ENCODE results near the gene GNG7. TPM values are rescaled to one million over a fixed set of nuclear protein-coding genes. Genes with fewer than 3 reads are reported as not detected.
"Not testable (repeated sequence)": the region's sequence is repeated elsewhere in the genome, so short reads cannot be mapped to it uniquely, and the experiment has no call there.

The GNG7 gene
- total RNA-seq, 2 experiments from 2014 or later: not detected

DNA sequence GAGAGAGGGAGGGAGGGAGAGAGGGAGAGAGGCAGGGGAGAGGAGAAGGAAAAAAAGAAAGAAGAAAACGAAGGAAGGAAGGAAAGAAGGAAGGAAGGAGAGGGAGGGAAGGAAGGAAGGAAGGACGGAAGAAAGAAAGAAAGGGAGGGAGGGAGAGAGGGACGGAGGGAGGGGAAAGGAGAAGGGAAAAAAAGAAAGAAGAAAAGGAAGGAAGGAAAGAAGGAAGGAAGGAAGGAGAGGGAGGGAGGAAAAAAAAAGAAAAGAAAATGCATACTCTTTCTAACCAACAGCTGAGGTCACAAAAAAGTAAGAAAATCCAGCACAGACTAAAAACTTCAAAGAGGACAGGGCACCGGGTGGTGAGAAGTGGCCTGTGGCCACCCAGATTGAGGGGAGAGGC, 109.7 kb downstream of the GNG7 start:
- Mint-ChIP-seq H3K4me1 (no peaks in the 10 kb centered on the region), H3K36me3 (peaks cover 2% of the 10 kb centered on the region), H3K27me3 (peaks cover 26% of the 10 kb centered on the region), H3K27ac (no peak overlapping the region), H3K4me3 (no peak overlapping the region), H3K9me3 (ENCODE audit: low read depth) (no peaks in the 10 kb centered on the region)
- CTCF ChIA-PET: interaction anchor here (1.5 to 11.4 kb wide), 2 partner anchors 13 to 18 kb away, joined by 5 to 118 read pairs; no protein-coding TSS in a partner anchor
- DNase-seq (no peak), ATAC-seq (no peak)

GRCh38 chr19:2591537-2592291, 110.8 kb downstream of the GNG7 start:
- CTCF ChIA-PET: interaction anchor here (0.6 to 1.5 kb wide), 5 partner anchors 12 to 276 kb away, joined by 3 to 5 read pairs (median 4); no protein-coding TSS in a partner anchor
- Mint-ChIP-seq H3K27ac (no peak overlapping the region), H3K27me3 (peaks cover 27% of the 10 kb centered on the region), H3K4me3 (no peak overlapping the region), H3K4me1 (no peaks in the 10 kb centered on the region), H3K9me3 (ENCODE audit: low read depth) (no peaks in the 10 kb centered on the region), H3K36me3 (peaks cover 2% of the 10 kb centered on the region)
- ATAC-seq: no peak
- no peak for DNase-seq

- CTCF ChIA-PET: interaction anchor here (0.8 to 1.5 kb wide), 2 partner anchors 57 to 275 kb away, joined by 3 to 4 read pairs; no protein-coding TSS in a partner anchor
- no peaks in the 10 kb centered on the region for H3K9me3 Mint-ChIP-seq (ENCODE audit: low read depth)
- no peak overlapping the region for H3K4me3 Mint-ChIP-seq
- peaks cover 2% of the 10 kb centered on the region for H3K36me3 Mint-ChIP-seq
- no peaks in the 10 kb centered on the region for H3K4me1 Mint-ChIP-seq
- H3K27me3 Mint-ChIP-seq: peaks cover 28% of the 10 kb centered on the region
- no peak for ATAC-seq
- DNase-seq: no peak
- no peak overlapping the region for H3K27ac Mint-ChIP-seq
These were observed 111.7 kb downstream of the GNG7 start for GRCh38 chr19:2590630-2591399.

- no peak for DNase-seq
- peaks cover 2% of the 10 kb centered on the region for H3K36me3 Mint-ChIP-seq
- CTCF ChIA-PET: interaction anchor here (0.7 to 1.9 kb wide), 7 partner anchors 9 to 823 kb away, joined by 3 to 8 read pairs (median 3); no protein-coding TSS in a partner anchor
These were observed 113.1 kb downstream of the GNG7 start for GRCh38 chr19:2589441-2589840.

GRCh38 chr19:2588081-2588777, 114.3 kb downstream of the GNG7 start:
- peaks cover 2% of the 10 kb centered on the region for H3K36me3 Mint-ChIP-seq
- H3K4me3 Mint-ChIP-seq: no peak overlapping the region
- peaks cover 27% of the 10 kb centered on the region for H3K27me3 Mint-ChIP-seq
- CTCF ChIA-PET: interaction anchor here (1.0 to 1.9 kb wide), 4 partner anchors 8 to 49 kb away, joined by 3 to 8 read pairs (median 4); no protein-coding TSS in a partner anchor
- H3K9me3 Mint-ChIP-seq (ENCODE audit: low read depth): no peaks in the 10 kb centered on the region
- no peak overlapping the region for H3K27ac Mint-ChIP-seq
- no peak for DNase-seq
- no peaks in the 10 kb centered on the region for H3K4me1 Mint-ChIP-seq
- ATAC-seq: no peak

More at GRCh38 chr19:2589441-2589840, 113.1 kb downstream of the GNG7 start:
- ATAC-seq: no peak
- Mint-ChIP-seq H3K4me1 (no peaks in the 10 kb centered on the region), H3K27me3 (peaks cover 26% of the 10 kb centered on the region), H3K4me3 (no peak overlapping the region), H3K27ac (no peak overlapping the region), H3K9me3 (ENCODE audit: low read depth) (no peaks in the 10 kb centered on the region)

DNA sequence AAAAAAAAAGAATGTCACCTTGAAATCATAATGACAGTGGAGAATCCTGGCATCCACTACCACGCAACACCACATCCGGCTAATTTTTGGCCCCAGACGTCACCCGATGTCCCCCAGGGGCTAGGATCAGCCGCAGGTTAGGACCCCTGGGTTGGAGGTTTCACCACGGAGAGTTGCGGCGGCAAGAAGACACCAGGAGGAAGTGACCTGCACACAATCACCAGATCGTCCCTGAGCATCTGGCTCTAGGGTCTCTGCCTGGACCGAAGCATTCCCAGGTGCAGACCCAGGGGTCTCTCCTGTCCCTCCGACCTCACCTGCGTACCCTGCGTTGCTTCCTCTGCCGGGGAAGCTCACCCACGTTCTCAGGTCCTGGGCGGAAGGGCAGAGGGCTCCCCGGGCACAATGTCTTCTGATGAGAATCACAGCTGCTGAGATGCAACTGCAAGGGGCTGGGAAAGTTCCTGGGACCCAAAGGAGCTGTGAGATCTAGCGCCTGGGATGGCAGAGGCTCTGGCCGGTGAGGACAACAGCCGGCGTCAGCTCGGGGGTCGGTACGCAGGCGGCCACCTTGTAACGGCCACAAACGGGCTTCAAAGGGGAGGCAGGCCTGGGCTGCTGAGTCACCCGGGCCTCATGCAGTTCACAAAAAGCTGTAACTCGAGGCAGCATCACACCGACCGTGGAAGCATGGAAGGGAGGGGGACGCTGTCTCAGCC, 115.3 kb downstream of the GNG7 start:
- Mint-ChIP-seq H3K4me3 (no peak overlapping the region), H3K27me3 (peaks cover 24% of the 10 kb centered on the region), H3K27ac (no peak overlapping the region), H3K9me3 (ENCODE audit: low read depth) (no peaks in the 10 kb centered on the region), H3K36me3 (peaks cover 2% of the 10 kb centered on the region), H3K4me1 (no peaks in the 10 kb centered on the region)
- no peak for ATAC-seq
- CTCF ChIA-PET: interaction anchor here (0.5 to 1.1 kb wide), 3 partner anchors 9 to 761 kb away, joined by 3 to 4 read pairs (median 3); no protein-coding TSS in a partner anchor
- DNase-seq: no peak

GRCh38 chr19:2586196-2586595, 116.3 kb downstream of the GNG7 start:
- peaks cover 3% of the 10 kb centered on the region for H3K9me3 Mint-ChIP-seq (ENCODE audit: low read depth)
- no peaks in the 10 kb centered on the region for H3K4me1 Mint-ChIP-seq
- no peak for ATAC-seq
- no peak for DNase-seq
- CTCF ChIA-PET: interaction anchor here (1.1 kb wide), 1 partner anchor 25 kb away, joined by 4 read pairs; no protein-coding TSS in a partner anchor
- H3K27me3 Mint-ChIP-seq: peaks cover 22% of the 10 kb centered on the region
- H3K4me3 Mint-ChIP-seq: no peak overlapping the region
- H3K36me3 Mint-ChIP-seq: peaks cover 4% of the 10 kb centered on the region
- H3K27ac Mint-ChIP-seq: no peak overlapping the region

DNA sequence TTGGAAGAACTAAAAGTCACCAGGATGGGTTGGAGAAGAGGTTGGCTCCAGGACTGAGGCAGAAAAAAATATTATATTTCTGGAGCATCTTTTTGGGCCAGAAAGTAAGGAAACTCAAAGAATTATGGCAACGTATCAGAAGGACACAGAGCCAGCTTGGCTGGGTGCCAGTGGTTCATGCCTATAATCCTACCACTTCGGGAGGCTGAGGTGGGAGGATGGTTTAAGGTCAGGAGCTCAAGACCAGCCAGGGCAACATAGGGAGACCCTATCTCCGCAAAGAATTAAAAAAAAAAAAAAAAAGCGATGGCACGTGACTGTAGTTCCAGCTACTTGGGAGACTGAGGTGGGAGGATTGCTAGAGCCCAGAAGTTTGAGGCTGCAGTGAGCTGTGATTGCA, 118.5 kb downstream of the GNG7 start:
- peaks cover 3% of the 10 kb centered on the region for H3K9me3 Mint-ChIP-seq (ENCODE audit: low read depth)
- H3K4me1 Mint-ChIP-seq: peaks cover 2% of the 10 kb centered on the region
- CTCF ChIA-PET: interaction anchor here (1.0 kb wide), 1 partner anchor 108 kb away, joined by 3 read pairs; the partner anchor contains the start of gene GADD45B
- ATAC-seq (no peak), DNase-seq (no peak)
- H3K27ac Mint-ChIP-seq: no peak overlapping the region
- H3K27me3 Mint-ChIP-seq: peaks cover 24% of the 10 kb centered on the region
- H3K4me3 Mint-ChIP-seq: no peak overlapping the region
- H3K36me3 Mint-ChIP-seq: peaks cover 4% of the 10 kb centered on the region

- peaks cover 2% of the 10 kb centered on the region for H3K4me1 Mint-ChIP-seq
- DNase-seq (no peak), ATAC-seq (no peak)
- CTCF ChIA-PET: interaction anchor here (0.9 to 2.1 kb wide), 4 partner anchors 26 to 107 kb away, joined by 3 to 12 read pairs (median 4); partner anchors contain the start of gene GADD45B
- no peak overlapping the region for H3K4me3 Mint-ChIP-seq
- H3K27me3 Mint-ChIP-seq: peaks cover 29% of the 10 kb centered on the region
- H3K36me3 Mint-ChIP-seq: peaks cover 4% of the 10 kb centered on the region
- peaks cover 3% of the 10 kb centered on the region for H3K9me3 Mint-ChIP-seq (ENCODE audit: low read depth)
- no peak overlapping the region for H3K27ac Mint-ChIP-seq
These were observed 119.2 kb downstream of the GNG7 start for GRCh38 chr19:2582984-2583956.

- H3K36me3 Mint-ChIP-seq; H3K4me1 Mint-ChIP-seq; H3K4me3 Mint-ChIP-seq; H3K9me3 Mint-ChIP-seq (ENCODE audit: low read depth); DNase-seq; ATAC-seq; H3K27ac Mint-ChIP-seq: not testable (repeated sequence)
- peaks cover 26% of the 10 kb centered on the region for H3K27me3 Mint-ChIP-seq
- CTCF ChIA-PET: interaction anchor here (0.7 to 4.3 kb wide), 20 partner anchors 9 to 188 kb away, joined by 3 to 58 read pairs (median 8); partner anchors contain the start of gene GADD45B
These were observed 122.1 kb downstream of the GNG7 start for GRCh38 chr19:2580396-2580795.

DNA sequence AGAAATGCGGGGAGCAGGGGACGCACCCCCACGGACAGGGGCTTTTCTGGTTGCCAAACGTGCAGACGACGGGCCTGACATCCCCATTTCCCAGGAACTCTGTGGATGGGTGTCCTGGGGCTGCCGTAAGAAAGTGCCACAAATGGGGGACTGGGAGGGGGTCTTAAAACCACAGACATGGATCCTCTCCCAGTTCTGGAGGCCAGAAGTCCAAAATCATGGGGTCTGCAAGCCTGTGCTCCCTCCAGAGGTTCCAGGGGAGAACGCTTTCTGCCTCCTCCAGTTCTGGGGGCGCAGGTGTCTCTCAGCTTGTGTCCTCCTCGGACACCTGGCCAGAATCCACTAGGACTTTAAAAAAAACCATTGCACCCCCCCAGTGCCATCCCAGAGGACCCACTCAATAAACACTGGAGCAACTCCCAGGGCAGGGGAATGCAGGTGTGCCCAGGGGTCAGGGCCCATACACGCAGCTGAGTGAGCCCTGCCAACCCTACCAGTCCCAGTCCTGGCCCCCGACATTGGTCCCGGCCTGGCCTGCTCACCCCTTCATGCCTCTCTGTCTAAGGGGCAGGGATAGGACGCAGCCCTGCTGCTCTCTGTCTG, 122.7 kb downstream of the GNG7 start:
- H3K4me3 Mint-ChIP-seq: no peak overlapping the region
- peaks cover 26% of the 10 kb centered on the region for H3K27me3 Mint-ChIP-seq
- peaks cover 4% of the 10 kb centered on the region for H3K36me3 Mint-ChIP-seq
- DNase-seq (no peak), ATAC-seq (no peak)
- H3K9me3 Mint-ChIP-seq (ENCODE audit: low read depth): peaks cover 6% of the 10 kb centered on the region
- H3K27ac Mint-ChIP-seq: no peak overlapping the region
- CTCF ChIA-PET: interaction anchor here (0.6 to 4.3 kb wide), 30 partner anchors 8 to 187 kb away, joined by 3 to 58 read pairs (median 4); partner anchors contain the start of gene GADD45B
- peaks cover 2% of the 10 kb centered on the region for H3K4me1 Mint-ChIP-seq
